HUES64 (cell line): ENCODE results near the gene LIN28A.

ENCODE experiments used
- H3K27ac ChIP-seq: 2 replicates; pipeline ENCODE4 v1.7.0; 2013; ENCODE audit warnings: low read depth, low read length, inconsistent platforms
- H3K27me3 ChIP-seq: 2 replicates; pipeline ENCODE4 v1.6.1; 2013; ENCODE audit warnings: mild to moderate bottlenecking, low read length; ENCODE audit not compliant: insufficient read depth
- H3K36me3 ChIP-seq: 2 replicates; pipeline ENCODE4 v1.6.1; 2013; ENCODE audit warnings: mild to moderate bottlenecking, low read length; ENCODE audit not compliant: insufficient read depth
- H3K4me1 ChIP-seq: 2 replicates; pipeline ENCODE4 v1.6.1; 2013; ENCODE audit warnings: mild to moderate bottlenecking, low read length, moderate library complexity; ENCODE audit not compliant: insufficient read depth
- H3K4me3 ChIP-seq: 2 replicates; pipeline ENCODE4 v1.5.1; 2013; ENCODE audit warnings: mild to moderate bottlenecking, low read length, moderate library complexity
- H3K9ac ChIP-seq: 2 replicates; pipeline ENCODE4 v1.6.1; 2013; ENCODE audit warnings: mild to moderate bottlenecking, low read depth, low read length
- H3K9me3 ChIP-seq: 2 replicates; pipeline ENCODE4 v1.6.1; 2013; ENCODE audit warnings: low read depth, low read length; ENCODE audit not compliant: insufficient read depth
- WGBS: fragments of 150-250, 120-280 bp; methylation state at CpG from one replicate; pipeline ENCODE4 v1.1.7; 2013; ENCODE audit warnings: missing lambda C conversion rate; 5-methylcytosine and 5-hydroxymethylcytosine counted together

LIN28A gene

DNA sequence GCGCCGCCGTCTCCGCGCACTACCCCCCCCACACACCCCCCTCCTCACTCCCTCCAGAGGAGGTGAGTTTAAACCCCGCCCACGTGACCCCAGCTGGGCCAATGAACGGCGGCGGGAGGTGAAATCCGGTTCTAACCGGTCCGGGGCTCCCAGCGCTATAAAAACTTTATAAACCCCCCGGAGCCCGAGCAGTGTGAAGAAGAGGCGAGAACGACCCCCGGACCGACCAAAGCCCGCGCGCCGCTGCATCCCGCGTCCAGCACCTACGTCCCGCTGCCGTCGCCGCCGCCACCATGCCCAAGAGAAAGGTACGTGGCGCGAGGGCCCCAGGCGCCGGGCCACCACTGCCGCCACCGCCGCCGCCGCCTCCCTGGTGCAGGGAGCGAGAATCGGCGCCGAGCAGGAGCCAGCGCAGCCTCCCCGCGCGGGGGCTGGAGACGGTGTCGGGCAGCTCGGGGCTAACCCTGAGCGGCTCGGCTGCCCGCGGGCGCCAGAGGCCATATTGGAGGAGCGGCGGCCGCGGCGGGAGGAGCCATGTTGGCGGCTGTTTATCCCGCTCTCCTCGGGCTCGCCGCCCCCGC, 61.8 kb downstream of the LIN28A start, which contains the start of gene HMGN2:
HMGN2 (plus strand) TSS at position 121 of the 581 bp plus-strand sequence; CDS start at position 294, 173 bp downstream.
- H3K9ac ChIP-seq, result peak within 1 kb of the TSS; percentile 100
- H3K9me3 ChIP-seq, result no peaks in the 10 kb centered on the region
- peaks cover 56% of the 10 kb centered on the region for H3K36me3 ChIP-seq
- peak within 1 kb of the TSS; percentile 100 for H3K27ac ChIP-seq
- peak within 1 kb of the TSS; percentile 82 for H3K4me3 ChIP-seq
- H3K27me3 ChIP-seq, result no peaks in the 10 kb centered on the region
- under 1% methylated on average over 65 of the region's 69 CpGs for WGBS
- H3K4me1 ChIP-seq, result peaks cover 24% of the 10 kb centered on the region

DNA sequence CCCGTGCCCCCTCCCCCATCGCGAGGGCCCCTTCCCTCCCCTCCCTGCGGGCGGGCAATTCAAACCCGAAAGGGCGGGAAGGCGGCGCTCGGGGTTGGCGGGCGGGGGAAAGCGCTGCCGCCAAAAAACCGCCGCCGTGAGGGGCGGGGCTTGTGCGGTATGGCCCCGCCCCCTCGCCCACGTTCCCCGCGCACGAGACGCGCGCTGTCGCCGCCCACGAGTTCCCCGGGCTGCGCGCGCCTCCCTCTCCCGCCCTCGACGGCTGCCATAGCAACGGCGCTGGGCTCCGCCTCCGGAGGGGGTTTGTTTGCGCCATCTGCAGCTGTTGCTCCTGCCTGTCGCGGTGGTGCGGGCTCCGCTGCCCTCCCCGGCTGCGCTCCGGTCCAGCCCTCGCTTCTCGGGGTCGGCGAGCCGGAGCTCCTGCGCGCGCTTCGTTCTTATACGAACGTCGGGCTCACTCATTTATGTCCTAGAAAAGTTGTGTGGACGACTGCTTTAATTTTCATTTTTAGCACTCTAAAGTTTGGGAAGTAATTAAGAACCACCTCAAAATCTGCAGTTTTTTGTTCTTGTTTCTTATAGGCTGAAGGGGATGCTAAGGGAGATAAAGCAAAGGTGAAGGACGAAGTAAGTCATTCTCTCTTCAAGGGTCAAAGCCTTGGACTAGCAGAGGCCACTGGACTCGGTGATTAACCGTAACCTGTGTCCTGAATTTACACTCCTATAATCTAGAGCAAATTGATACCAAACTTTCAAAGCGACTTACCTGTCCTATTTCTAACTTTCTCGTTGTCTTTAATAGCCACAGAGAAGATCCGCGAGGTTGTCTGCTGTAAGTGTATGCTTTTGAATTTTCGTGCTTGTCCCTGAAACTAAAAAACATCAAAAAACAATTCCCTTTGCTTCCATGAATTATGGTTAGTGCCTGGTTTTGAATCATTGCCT, 62.6 kb downstream of the LIN28A start:
- H3K36me3 ChIP-seq, result peaks cover 54% of the 10 kb centered on the region
- peaks cover 24% of the 10 kb centered on the region for H3K4me1 ChIP-seq
- WGBS, result 8% methylated on average over 68 of the region's 71 CpGs
- H3K4me3 ChIP-seq, result peak overlapping the region; percentile 82
- H3K9me3 ChIP-seq, result no peaks in the 10 kb centered on the region
- H3K9ac ChIP-seq, result peak overlapping the region; percentile 100
- H3K27me3 ChIP-seq, result no peaks in the 10 kb centered on the region
- peak overlapping the region; percentile 100 for H3K27ac ChIP-seq

DNA sequence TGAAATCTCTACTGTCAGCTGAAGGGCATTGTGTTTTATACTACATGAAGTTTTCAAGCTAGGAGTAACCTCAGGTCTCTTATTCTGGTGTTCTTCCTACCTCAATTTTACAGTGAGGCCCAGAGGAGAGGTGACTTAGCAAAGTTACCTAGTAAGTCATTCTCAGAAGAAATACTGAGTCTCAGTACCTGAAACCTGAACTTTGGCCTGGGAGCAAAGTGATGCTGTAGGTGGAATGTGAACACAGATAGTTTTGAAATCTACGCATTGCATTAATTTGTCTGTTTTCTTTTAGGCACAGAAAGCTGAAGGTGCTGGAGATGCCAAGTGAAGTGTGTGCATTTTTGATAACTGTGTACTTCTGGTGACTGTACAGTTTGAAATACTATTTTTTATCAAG, 64.2 kb downstream of the LIN28A start:
- peaks cover 51% of the 10 kb centered on the region for H3K36me3 ChIP-seq
- H3K9ac ChIP-seq, result no peak overlapping the region
- WGBS, result 98% methylated on average over 1 of the region's 1 CpG
- H3K4me1 ChIP-seq, result peaks cover 20% of the 10 kb centered on the region
- H3K9me3 ChIP-seq, result no peaks in the 10 kb centered on the region
- no peak overlapping the region for H3K4me3 ChIP-seq
- no peak overlapping the region; the same call in 1 of the 2 replicates for H3K27ac ChIP-seq
- no peaks in the 10 kb centered on the region for H3K27me3 ChIP-seq

DNA sequence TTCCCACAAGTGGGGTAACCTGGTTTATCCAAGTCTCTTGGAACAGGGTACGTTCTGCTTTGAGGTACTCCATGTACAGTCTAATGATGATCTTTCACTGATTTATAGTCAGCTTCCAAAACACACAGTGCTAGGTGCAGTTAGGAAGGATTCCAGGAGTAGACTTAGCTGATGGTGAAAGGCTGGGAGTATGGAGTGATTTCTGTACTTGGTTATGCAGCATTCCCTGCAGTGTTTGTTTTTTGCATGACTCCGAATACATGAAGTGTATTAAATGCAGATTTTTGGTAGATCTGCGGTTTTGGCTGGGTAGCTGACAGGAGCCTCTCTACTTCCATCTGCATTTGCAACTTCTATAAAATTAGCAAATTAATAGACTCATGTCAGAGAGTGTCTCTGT, 65.4 kb downstream of the LIN28A start:
- H3K27me3 ChIP-seq, result no peaks in the 10 kb centered on the region
- H3K36me3 ChIP-seq, result peaks cover 51% of the 10 kb centered on the region
- H3K4me1 ChIP-seq, result peaks cover 13% of the 10 kb centered on the region; the same call in 1 of the 2 replicates
- no peak overlapping the region for H3K9ac ChIP-seq
- H3K9me3 ChIP-seq, result no peaks in the 10 kb centered on the region
- no peak overlapping the region for H3K27ac ChIP-seq
- no peak overlapping the region for H3K4me3 ChIP-seq
- 94% methylated on average over 3 of the region's 3 CpGs for WGBS

DNA sequence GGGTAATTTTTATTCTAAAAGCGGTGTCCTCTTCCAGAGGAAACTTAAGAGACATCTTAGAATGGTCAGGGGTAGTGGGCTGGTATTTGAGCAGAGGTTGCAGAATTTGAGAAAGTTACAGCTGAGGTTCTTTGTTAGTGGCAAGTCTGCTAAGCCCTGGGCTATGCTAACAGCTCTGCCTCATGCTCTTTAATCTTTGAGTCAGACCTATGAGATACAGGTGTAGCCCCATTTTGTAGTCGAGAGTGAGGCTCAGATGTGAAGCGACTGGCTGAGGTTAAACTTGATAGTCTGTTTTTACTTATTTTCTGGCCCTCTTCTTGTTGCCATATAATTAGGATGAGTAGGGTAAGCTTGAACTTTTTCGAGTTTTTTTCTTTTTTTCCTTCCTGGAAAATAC, 66.3 kb downstream of the LIN28A start:
- Histone ChIP-seq H3K4me1 (peaks cover 9% of the 10 kb centered on the region; the same call in 1 of the 2 replicates), H3K27me3 (no peaks in the 10 kb centered on the region), H3K9me3 (no peaks in the 10 kb centered on the region), H3K36me3 (peaks cover 51% of the 10 kb centered on the region), H3K27ac (peak overlapping the region; percentile 15; the same call in 1 of the 2 replicates), H3K4me3 (no peak overlapping the region), H3K9ac (no peak overlapping the region)
- 96% methylated on average over 4 of the region's 4 CpGs for WGBS

DNA sequence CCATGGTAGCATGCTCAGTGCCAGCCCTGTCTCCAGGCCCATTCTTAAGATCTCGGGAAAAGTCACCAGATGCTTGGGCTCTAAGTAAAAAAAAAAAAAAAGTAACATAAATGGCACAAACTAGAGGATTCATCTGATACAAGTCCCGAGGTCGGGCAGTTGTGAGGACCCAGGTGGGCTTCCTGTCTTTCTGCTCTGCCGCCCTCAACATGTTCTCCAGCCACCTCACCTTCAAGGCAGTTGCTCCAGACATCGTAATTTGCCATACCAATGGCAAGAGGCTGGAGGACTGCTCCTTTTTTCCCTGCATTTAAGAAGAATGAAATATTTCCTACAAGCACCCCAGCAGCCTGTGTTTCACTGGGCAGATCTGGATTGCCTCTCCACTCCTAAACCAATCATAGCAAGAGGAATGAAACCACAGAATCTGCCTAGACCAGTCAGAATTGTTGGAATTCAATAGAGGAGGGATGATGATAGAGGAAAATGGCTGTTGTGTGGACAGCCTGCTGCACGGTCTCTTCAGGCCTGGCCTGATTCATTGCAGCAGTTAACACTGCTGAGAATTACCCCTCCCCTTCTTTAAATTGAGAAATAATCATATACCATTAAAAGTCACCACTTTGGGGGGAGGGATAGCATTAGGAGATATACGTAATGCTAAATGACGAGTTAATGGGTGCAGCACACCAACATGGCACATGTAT, 67.0 kb downstream of the LIN28A start:
- H3K9me3 ChIP-seq, result no peaks in the 10 kb centered on the region
- peaks cover 51% of the 10 kb centered on the region for H3K36me3 ChIP-seq
- no peaks in the 10 kb centered on the region for H3K27me3 ChIP-seq
- no peak overlapping the region for H3K4me3 ChIP-seq
- no peak overlapping the region for H3K9ac ChIP-seq
- peak overlapping the region; percentile 1; the same call in 1 of the 2 replicates for H3K27ac ChIP-seq
- 83% methylated on average over 5 of the region's 8 CpGs for WGBS
- H3K4me1 ChIP-seq, result peaks cover 9% of the 10 kb centered on the region; the same call in 1 of the 2 replicates

DNA sequence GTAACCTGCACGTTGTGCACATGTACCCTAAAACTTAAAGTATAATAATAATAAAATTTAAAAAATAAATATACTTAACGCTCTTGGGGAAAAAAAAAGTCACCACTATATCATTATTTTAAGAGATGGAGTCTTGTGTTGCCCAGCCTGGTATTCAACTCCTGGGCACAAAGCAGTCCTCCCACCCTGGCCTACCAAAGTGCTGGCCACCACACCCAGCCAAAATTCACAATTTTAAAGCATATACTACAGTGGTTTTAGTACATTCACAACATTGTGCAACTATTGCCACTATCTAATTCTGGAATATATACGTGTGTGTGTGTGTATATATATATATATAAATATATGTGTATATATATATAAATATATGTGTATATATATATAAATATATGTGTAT, 67.5 kb downstream of the LIN28A start:
- Histone ChIP-seq H3K36me3 (peaks cover 50% of the 10 kb centered on the region), H3K9ac (no peak overlapping the region), H3K4me3 (no peak overlapping the region), H3K27ac (no peak overlapping the region), H3K9me3 (no peaks in the 10 kb centered on the region), H3K27me3 (no peaks in the 10 kb centered on the region), H3K4me1 (peaks cover 9% of the 10 kb centered on the region; the same call in 1 of the 2 replicates)
- WGBS, result no CpG with 5 or more reads among the region's 3 CpGs

DNA sequence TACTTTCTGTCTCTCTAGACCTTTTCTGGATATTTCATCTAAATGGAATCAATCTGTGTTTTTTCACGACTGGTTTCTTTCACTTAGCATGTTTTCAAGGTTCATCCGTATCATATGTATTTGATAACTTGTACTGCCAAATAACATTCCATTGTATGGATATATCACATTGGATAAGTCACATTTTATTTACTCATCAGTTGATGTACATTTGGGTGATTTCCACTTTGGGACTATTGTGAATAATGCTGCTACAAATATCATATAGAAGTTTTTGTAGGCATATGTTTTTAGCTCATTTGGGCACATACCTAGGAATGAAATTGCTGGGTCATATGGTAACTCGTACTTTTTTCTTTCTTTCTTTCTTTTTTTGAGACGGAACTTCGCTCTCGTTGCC, 68.4 kb downstream of the LIN28A start:
- 96% methylated on average over 6 of the region's 6 CpGs for WGBS
- H3K36me3 ChIP-seq, result peaks cover 42% of the 10 kb centered on the region
- H3K9ac ChIP-seq, result no peak overlapping the region
- no peak overlapping the region for H3K27ac ChIP-seq
- H3K4me1 ChIP-seq, result peaks cover 2% of the 10 kb centered on the region; the same call in 1 of the 2 replicates
- no peak overlapping the region for H3K4me3 ChIP-seq
- H3K27me3 ChIP-seq, result no peaks in the 10 kb centered on the region
- no peaks in the 10 kb centered on the region for H3K9me3 ChIP-seq
